PFSK-1 (cell line): ENCODE results near the gene TCAP.

ENCODE experiments used
- FOXP2 ChIP-seq: optimal IDR thresholded peaks from 2 replicates; pipeline ENCODE3; 2011; ENCODE audit warnings: borderline replicate concordance, control low read depth, inconsistent platforms; ENCODE audit not compliant: insufficient read depth; ENCODE audit errors: extremely low read length, extremely low read depth
- POLR2AphosphoS5 ChIP-seq: IDR thresholded peaks from 2 replicates; pipeline ENCODE4 v1.6.1; 2012; ENCODE audit warnings: low read depth, mild to moderate bottlenecking, control low read depth, low read length, moderate library complexity
- REST ChIP-seq, 2 experiments: IDR thresholded peaks; 2 replicates each; pipeline versions ENCODE4 v1.6.1 to v1.8.0; 2011 to 2012; ENCODE audit warnings: low read depth in 2 of 2, low read length in 2 of 2, control low read depth in 1 of 2, inconsistent platforms in 1 of 2, mild to moderate bottlenecking in 1 of 2, moderate library complexity in 1 of 2; ENCODE audit not compliant: insufficient read depth in 1 of 2
- SIN3A ChIP-seq: IDR thresholded peaks from 2 replicates; pipeline ENCODE4 v1.6.1; 2012; ENCODE audit warnings: mild to moderate bottlenecking, low read length, moderate library complexity, borderline replicate concordance; ENCODE audit not compliant: insufficient read depth
- TAF1 ChIP-seq: IDR thresholded peaks from 2 replicates; pipeline ENCODE4 v1.6.1; 2012; ENCODE audit warnings: low read length, control low read depth, borderline replicate concordance; ENCODE audit not compliant: insufficient read depth

The TCAP gene

GRCh38 chr17:39641883-39642282, 23.3 kb upstream of the TCAP start:
- TF ChIP-seq POLR2AphosphoS5 (no peak), REST (IDR thresholded peaks at IDR 0.05; ENCODE audit: insufficient read depth in 1 of 2, low read depth in 2 of 2, low read length in 2 of 2) (no peak), TAF1 (no peak), SIN3A (no peak), FOXP2 (no peak)

GRCh38 chr17:39642291-39643074, 22.7 kb upstream of the TCAP start:
- TF ChIP-seq TAF1 = no peak
- no peak for TF ChIP-seq REST (IDR thresholded peaks at IDR 0.05; ENCODE audit: insufficient read depth in 1 of 2, low read depth in 2 of 2, low read length in 2 of 2)
- TF ChIP-seq FOXP2 = no peak
- TF ChIP-seq POLR2AphosphoS5 = no peak
- TF ChIP-seq SIN3A = no peak

- no peak for TF ChIP-seq REST (IDR thresholded peaks at IDR 0.05; ENCODE audit: insufficient read depth in 1 of 2, low read depth in 2 of 2, low read length in 2 of 2)
- TF ChIP-seq FOXP2 = no peak
- TF ChIP-seq SIN3A = no peak
- TF ChIP-seq POLR2AphosphoS5 = no peak
- TF ChIP-seq TAF1 = no peak
Measured at GRCh38 chr17:39643271-39643670, 21.9 kb upstream of the TCAP start.

- TF ChIP-seq REST (IDR thresholded peaks at IDR 0.05; ENCODE audit: insufficient read depth in 1 of 2, low read depth in 2 of 2, low read length in 2 of 2) (no peak), POLR2AphosphoS5 (no peak), FOXP2 (no peak), TAF1 (no peak), SIN3A (no peak)
Measured at GRCh38 chr17:39647256-39647655, 17.9 kb upstream of the TCAP start.
